GM18870 (cell line): ENCODE measurements around the gene ANKRD13A.
"Not testable (repeated sequence)": the region's sequence is repeated elsewhere in the genome, so short reads cannot be mapped to it uniquely, and the experiment has no call there.

Experiments
- ATAC-seq: cut with Tn5 transposase; IDR thresholded peaks from one replicate; pipeline ENCODE4 v1.9.1; 2021; ENCODE audit warnings: moderate library complexity; ENCODE audit not compliant: unreplicated experiment

Gene ANKRD13A

DNA sequence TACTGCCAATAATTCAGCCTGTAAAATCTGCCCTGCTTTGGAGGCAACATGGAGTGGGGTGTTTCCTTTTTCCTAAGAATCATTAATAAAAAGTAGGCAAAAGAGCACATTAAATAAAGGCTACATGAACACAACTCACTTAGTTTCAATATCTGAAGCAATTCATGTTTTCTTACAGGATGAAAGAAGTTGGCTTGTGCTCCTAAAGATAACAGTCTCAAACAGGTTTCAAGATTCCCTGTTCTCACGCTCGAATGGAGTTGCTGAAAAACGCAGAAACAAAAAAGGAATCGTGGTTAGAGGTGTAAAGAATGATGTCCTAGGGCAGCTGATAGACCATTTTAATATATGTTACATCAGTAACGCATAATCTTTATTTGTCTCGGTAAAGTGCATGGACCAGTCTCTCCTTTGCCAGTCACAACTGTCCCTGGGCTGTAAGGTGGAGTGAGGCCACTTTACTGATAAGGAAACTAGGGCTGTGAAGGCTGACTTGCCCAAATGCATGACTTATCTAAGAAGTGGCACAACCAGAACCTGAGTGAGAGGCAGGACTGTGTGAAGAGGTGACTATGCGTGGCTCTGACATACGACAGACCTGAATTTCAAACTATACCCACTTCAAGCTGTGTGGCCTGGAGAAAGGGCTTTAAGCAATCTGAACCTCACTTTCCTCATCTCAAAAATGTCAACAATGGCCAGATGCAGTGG, 15.6 kb upstream of the ANKRD13A start:
- no peak for ATAC-seq

DNA sequence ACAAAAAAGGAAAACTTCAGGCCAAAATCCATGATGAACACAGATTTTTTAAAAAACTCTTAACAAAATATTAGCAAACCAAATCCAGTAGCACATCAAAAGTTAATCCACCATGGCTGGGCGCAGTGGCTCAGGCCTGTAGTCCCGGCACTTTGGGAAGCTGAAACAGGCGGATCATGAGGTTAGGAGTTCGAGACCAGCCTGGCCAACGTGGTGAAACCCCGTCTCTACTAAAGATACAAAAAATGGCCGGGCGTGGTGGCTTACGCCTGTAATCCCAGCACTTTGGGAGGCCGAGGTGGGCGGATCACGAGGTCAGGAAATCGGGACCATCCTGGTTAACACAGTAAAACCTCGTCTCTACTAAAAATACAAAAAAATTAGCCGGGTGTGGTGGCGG, 13.0 kb upstream of the ANKRD13A start:
- not testable (repeated sequence) for ATAC-seq

DNA sequence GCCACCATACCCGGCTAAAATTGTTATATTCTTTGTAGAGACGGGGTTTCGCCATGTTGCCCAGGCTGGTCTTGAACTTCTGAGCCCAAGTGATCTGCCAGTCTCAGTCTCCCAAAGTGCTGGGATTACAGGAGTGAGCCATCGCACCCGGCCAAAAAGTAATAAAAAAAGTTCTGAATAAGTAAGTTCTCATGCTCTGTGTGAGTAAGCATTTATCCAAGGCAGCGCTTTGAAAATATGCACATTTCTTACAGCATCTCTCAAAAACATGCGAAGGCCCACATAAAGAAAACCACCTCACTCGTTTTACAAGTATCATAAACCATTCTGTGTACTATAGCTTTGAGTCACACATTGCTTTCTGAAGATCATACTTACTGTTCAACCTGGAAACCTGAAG, 11.6 kb upstream of the ANKRD13A start:
- ATAC-seq = no peak

DNA sequence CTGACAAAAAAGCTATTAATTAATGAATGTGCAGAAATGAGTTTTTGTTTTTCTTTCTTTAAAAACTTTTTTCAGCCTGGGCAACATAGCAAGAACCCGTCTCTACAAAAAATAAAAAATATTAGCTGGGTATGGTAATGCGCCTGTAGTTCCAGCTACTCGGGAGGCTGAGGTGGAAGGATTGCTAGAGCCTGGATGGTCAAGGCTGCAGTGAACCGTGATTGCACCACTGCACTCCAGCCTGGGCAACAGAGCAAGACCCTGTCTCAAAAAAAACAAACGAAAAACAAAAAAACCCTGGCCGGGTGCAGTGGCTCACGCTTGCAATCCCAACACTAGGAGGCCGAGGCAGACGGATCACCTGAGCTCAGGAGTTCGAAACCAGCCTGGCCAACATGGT, 11.0 kb upstream of the ANKRD13A start:
- ATAC-seq = no peak

DNA sequence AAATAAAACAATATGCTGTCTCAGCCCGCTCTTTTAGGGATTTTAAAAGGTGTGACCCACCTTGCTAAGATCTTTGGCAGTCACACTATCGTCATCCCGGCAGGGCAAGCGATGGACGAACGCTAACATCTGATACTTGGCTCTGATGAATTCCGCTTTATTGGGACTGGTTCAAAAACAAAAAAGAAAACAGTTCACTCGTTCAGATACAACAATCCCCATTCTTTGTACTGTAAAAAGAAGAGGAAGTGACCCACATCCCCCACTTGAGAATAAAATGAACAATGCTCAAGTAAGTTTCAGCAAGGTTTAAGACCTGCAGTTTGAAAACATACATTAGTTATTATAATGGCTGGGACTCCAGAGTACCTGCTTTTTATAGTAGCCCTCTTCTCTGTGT, 10.3 kb upstream of the ANKRD13A start:
- ATAC-seq = no peak

DNA sequence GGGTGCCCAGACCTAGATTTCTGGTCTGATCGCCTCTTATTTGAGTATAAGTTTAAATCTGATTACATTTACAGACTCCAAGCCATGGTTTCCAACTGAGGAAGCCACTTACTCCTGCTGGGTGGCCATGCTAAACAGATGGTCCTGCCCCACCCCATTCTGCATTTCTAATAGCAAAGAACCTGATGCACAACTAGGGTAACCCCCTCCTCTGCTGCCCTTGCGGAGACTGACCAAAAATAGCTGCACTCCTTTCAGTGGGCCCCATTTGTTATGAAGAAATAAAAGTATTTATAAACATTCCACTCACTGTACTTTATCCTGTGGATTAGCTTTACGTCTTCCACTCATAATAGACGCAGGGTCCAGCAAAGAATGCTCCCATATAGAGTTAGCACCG, 9.8 kb upstream of the ANKRD13A start:
- ATAC-seq = no peak

DNA sequence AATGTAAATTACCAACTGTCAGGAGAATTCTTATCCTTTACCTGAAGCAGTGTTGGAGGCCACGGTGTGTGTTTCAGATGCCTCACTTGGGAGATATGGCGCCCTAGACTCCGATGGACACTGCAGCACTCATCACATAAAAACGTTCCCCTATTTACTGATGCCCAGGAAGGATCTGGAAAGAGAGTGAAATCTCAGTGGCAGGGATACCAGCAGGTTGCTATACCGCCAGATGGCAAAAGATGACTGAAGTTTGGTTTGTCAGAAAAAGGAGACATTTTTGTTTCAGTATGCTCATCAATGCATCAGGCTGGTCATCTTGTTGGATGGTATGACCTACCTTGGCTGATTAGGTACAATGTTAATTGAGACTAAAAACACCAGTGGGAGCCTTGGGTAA, 7.6 kb upstream of the ANKRD13A start:
- ATAC-seq = no peak

DNA sequence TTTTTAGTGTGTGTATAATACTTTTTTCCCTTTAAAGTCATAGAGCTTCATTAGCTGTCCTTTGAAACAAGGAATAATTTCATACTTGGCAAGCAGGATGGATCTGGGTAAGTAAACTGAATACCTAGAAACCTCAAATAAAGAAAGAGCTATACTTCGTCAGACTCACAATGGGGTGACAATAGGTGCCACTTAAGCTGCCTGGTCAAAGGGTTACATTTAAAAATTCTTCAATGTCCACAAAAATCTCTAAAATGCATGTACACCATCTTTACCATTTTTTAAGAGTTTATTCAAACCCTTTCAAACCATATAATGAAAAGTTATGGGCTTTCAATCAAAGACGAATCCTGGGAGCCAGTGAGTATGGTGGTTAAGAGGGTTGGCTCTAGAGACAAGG, 6.1 kb upstream of the ANKRD13A start:
- no peak for ATAC-seq

DNA sequence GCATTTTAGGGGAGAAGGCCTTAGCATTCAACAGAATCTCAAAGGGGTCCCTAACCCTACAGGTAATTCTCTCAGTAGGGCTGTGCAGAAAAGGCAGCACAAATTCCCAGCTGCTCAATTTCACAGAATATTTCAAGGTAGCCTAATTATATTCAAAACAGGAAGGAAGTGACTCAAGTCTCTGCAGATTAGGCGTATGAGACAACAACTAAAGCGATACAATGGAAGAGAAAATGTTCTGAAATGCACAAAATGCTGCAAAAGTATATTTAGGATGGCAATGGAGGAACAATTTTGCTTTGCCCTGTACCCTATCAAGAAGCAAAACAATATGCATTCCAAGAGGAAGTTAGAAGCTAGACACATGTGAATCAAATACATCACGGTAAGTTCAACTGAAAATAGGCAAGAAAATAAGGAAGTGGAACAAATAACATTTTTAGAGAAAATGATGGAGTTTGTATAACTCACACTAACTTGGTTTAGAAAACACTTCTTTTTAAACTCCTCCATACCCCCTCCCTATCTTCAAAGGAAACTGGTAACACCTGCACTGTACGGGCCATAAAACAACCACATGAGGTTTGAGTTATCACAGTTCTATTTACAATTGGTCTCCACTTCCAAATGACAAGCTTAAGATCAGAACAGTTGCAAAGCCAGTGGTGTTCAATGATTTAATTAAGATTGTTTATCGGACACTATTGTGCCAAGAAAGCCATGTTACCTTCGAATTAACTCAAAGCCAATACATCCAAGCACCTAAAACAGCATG, 4.6 kb upstream of the ANKRD13A start:
- ATAC-seq = no peak

DNA sequence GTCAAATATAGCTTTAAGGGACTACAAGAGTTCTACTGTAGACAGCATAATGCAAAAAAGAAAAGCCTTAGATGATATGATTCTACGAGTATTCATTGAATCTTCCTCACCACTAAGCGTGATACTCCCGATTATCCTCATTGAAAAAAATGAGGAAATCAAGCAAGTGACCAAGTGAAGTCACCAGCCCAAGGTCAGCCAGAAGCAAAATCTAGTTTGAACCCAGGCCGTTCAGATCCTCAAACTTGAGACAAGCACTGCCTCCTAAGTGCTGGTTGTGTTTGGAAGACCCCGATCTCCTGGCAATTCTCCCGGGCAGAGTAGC, 3.9 kb upstream of the ANKRD13A start:
- ATAC-seq = no peak

DNA sequence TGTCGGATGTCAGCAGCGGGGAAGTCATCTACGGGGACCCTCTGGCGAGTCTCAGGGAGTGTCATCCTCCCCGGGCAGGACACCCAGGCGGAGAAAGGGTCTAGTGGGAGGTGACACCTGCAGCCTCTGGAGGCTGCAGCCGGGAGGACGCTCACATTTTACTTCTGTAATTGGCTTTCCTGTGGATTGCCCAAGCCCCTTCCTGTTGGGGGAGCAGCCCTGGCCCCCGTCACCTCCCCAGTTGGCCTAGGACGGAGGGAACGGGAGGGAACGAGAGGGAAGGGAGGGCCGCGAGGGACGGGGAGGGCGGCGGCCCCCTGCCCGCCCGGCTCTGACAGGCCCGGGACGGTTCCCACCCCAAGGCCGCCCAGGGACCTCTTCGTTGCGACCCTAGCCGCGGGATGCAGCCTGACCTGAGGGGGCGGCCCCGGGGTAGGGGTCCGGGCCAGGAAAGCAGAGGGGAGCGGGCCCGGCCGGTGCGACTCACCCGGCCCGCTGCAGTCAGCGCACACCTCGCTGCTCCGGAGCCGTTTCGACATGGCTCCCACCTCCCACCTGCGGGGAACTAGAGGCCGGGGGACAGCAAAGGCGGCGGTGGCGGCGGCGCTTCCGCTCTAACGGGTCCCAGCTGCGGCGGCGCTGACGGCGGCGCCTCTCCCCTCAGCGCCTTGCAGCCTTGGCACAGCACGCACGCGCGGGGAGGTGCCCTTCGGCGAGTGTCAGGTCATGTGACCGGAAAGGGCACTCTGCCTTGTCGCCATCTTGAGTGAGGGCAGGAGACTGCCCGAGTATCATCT, 3.3 kb upstream of the ANKRD13A start, which contains the start of gene GIT2:
TSS of gene GIT2 (minus strand) at position 683 of the 797 bp plus-strand sequence. CDS start at position 539, 144 bp downstream.
- peak; percentile 46 for ATAC-seq

DNA sequence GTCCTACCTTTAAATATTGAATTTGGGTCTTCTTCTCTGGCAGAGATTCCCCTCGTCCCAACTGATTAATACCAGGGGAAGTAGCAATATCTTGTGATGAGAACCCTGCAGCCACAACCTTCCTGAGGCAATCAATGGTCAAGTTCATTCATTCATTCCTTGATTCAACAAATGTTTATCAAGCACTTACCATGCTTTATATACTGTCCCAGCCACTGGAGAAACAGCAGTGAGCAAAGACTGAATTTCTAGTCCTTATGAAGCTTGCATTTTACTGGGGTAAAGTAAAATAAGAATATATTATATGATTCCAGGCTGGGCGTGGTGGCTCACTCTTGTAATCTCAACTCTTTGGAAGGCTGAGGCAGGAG, 2.8 kb upstream of the ANKRD13A start:
- ATAC-seq = no peak

DNA sequence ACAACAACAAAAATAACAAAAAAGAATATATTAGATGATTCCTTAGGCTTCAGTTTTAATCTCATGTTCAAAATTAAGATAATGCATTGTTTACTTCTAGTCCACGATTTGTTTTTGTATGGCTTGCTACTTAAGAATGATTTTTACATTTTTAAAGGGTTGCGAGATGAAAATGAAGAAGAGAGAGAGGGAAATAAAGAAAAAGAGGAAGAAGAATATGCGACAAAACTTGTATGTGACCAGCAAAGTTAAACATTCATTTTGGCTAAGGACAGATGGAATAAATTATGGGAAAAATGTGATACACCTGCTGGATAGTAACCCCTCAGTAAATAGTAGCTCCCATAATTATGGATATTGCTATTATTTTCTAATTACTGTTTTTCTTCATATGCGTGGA, 1.8 kb upstream of the ANKRD13A start:
- ATAC-seq = no peak

DNA sequence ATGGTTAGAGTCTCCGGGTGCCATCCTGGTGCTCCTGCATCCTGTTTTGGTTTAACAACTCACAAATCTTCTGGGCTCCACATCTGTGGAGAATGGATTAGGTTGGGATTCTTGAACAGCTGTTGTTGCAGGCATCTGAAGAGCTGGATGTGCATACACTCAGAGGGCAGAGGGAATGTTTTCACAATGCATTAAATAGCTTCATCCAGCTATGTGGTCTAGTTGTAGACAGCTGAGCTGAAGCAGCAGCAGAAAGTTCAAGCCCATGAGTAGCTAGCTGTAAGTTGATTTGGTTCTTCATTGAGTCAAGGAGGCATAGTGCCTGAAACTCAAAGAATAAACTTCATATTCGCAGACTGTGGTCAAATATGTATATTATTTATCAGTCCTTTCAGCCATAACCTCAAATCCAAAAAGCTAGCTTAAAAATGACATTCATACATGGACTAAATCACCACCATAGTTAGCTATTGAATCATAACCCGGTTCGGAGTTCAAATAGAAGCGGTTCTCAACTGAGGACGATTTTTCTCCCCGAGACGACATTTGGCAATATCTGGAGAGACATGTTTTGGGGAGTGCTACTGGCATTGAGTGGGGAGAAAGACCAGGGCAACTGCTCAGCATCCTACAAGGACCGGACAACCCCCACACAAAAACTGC, 858 bp upstream of the ANKRD13A start:
- no peak for ATAC-seq

DNA sequence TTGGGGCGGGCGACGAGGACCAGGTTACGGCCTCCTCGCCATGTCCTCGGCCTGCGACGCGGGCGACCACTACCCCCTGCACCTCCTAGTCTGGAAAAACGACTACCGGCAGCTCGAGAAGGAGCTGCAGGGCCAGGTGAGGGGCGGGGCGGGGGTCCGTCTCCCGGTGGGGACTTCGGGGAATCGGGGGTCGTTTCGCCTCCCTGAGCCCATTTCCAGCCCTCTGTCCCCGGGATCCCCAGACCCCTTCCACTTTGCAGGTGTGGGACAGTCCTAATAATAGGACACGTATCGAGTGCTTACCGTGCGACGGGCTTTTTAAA, 380 bp downstream of the ANKRD13A start:
- ATAC-seq = no peak

DNA sequence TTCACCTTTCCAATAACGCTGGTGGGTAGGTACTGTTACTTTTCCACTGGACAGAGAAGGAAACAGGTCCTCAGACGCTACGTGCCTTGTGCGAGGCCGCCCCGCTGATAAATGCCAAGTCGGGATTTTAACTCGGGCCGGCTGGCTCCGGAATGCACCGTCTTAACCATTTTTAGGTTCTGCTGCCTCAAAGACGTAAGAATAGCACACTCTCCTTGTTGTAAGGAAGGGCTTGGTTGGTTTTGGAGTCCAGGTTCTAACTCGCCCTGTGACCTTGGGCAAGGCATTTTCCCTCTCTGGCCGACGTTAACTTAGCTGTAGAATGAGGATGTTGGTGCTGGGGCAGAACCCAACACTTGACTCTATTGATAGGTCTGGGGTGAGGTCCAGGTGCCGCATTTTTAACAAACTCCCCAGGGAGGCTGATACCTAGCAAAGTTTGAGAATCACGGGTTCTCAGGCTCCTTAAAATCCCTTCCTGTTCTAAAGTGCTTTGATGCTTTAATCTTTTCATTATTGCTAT, 814 bp downstream of the ANKRD13A start:
- ATAC-seq = no peak

DNA sequence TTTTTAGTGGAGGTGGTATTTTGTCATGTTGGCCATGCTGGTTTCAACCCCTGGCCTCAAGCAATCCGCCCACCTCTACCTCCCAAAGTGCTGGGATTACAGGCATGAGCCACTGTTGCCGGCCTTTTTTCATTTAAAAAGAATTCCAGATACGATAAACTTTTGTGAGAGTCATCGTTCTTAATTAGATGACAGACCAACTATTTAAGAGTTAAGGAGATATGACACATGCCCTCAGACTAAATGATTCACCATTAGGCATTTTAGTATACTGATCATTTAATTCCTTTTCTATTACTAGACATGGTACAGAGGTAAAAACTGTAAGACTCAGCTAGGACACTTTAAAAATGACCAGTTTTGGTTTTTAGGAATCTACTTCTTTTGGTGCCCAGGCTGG, 2.4 kb downstream of the ANKRD13A start:
- no peak for ATAC-seq

DNA sequence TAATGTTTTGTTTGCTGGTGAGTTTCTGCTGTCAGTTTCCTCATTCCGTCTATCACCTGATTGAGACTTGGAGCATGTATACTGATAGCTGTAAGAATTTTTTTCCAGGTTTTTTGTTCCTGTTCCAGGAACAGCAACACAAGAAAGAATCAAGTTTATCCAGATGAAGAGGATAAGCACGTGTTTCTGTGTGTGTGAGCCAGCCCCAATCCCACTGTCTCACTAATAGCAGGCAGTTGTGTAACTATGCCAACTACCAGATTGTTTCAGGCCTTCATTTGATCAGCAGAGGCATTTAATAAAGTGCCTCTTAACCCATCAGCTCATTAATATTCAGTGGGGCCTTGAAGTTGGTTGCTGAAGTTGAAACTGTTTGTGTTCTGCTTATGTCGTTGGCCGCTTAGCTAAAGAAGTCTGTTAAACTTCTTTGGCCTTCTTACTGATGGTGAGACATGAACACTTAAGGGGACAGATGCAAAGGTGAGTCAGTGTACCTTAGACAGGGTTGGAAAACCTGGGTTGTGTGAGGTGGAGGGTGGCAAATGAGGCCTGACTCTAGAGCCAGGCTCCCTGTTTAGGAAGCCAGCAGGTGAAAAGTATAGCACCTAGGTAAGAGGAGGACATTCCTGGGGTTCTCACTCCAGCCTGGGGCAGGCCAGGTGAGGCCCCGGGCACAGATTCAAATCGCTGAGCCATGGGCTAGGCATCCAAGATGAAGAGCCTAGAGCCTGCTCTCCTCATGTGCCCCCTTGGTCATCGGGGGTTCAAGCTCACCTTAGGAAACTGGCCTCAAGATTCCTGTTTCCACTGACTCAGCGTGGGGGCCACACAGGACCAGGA, 3.7 kb downstream of the ANKRD13A start:
- no peak for ATAC-seq

DNA sequence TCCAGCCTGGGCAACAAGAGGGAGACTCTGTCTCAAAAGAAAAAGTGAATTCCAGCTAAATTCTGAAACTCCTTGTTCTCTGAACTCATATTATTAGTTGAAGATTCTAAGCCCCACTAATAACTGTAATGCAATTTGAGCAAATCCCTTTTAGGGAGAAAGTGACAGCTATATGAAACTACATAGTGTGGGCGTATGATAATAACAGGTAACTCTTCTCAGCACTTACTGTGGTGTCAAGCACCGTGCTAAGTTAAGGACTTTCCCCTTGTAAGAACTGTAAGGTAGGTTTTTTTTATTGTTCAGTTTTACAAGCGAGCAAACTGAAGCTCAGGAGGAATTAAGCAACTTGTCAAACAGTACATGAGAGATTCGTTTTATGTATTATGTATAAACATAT, 5.4 kb downstream of the ANKRD13A start:
- ATAC-seq = peak; percentile 43

DNA sequence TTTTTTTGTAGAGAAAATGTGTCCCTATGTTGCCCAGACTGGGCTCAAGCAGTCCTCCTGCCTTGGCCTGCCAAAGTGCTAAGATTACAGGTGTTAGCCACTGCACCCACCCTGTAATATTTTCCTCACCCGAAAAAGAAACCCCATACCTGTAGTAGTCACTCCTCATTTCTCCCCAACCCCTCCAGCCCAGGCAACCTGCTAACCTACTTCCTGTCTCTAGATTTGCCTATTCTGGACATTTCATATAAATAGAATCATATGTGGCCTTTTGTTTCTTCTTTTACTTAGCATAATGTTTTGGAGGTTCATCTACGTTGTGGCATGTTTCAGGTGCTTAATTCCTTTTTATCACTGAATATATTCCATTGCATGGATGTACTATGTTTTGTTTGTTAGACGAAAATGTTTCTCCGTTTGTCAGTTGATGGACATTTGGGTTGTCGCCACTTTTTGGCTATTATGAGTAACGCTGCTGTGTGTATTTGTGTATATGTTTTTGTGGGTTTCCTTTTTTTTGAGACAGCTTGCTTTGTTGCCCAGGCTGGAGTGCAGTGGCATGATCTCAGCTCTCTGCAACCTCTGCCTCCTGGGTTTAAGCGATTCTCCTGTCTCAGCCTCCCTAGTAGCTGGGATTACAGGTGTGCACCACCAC, 6.2 kb downstream of the ANKRD13A start:
- ATAC-seq = peak; percentile 46
